ENCODE measurements around the gene FOLR1.

GRCh38 chr11:72202571-72202970, 10.6 kb downstream of the FOLR1 start:
- TF ChIP-seq POLR2A (IDR thresholded peaks at IDR 0.05; ENCODE audit: low read depth, low read length) = no peak
- TF ChIP-seq TAF1 (IDR thresholded peaks at IDR 0.05; ENCODE audit: borderline replicate concordance, low read depth, low read length) = no peak
